CD14-positive monocyte (primary cell): Measurements from ENCODE around the gene SLC38A10. TPM values are rescaled to one million over a fixed set of nuclear protein-coding genes. Genes with fewer than 3 reads are reported as not detected.

Experiments used
- DNase-seq, 3 donors: peaks; one replicate each; pipeline ENCODE4 v3.0.0-alpha.2; 2011 to 2022
- H2AFZ ChIP-seq: 2 replicates; pipeline ENCODE4 v1.6.0; 2012; ENCODE audit warnings: mild to moderate bottlenecking, low read depth, low read length, inconsistent platforms; ENCODE audit not compliant: insufficient read depth, poor library complexity, severe bottlenecking
- H3K27ac ChIP-seq, 2 donors: 1 replicate in 1 of 2; 2 replicates in 1 of 2; pipeline ENCODE4 v1.5.1; 2012 to 2013; ENCODE audit warnings: low read length in 2 of 2, control low read depth in 1 of 2, inconsistent platforms in 1 of 2, low read depth in 1 of 2, mild to moderate bottlenecking in 1 of 2
- H3K27me3 ChIP-seq, 2 donors: one replicate each; pipeline versions ENCODE4 v1.6.0 to v1.6.1; 2011 to 2013; ENCODE audit warnings: low read length in 2 of 2; ENCODE audit not compliant: control insufficient read depth in 2 of 2, insufficient read depth in 2 of 2
- H3K36me3 ChIP-seq, 2 donors: replicated peaks in 1 of 2; 1 replicate in 1 of 2; 2 replicates in 1 of 2; pipeline versions ENCODE4 v1.5.1 to v1.6.1; 2012 to 2013; ENCODE audit warnings: low read length in 2 of 2, control low read depth in 1 of 2, inconsistent platforms in 1 of 2, mild to moderate bottlenecking in 1 of 2; ENCODE audit not compliant: insufficient read depth in 2 of 2, control insufficient read depth in 1 of 2
- H3K4me1 ChIP-seq, 2 donors: 1 replicate in 1 of 2; 2 replicates in 1 of 2; pipeline versions ENCODE4 v1.5.1 to v1.6.1; 2012 to 2013; ENCODE audit warnings: low read length in 2 of 2, control low read depth in 1 of 2, inconsistent platforms in 1 of 2, mild to moderate bottlenecking in 1 of 2, moderate library complexity in 1 of 2; ENCODE audit not compliant: insufficient read depth in 2 of 2, control insufficient read depth in 1 of 2
- H3K4me2 ChIP-seq: replicated peaks from 2 replicates; pipeline ENCODE3; 2012; ENCODE audit warnings: low read length, moderate library complexity, mild to moderate bottlenecking; ENCODE audit not compliant: poor library complexity, severe bottlenecking; ENCODE audit errors: extremely low read depth
- H3K4me3 ChIP-seq, 3 experiments: fragments of 200-600 bp in 1 of 3; sonication (generic) in 1 of 3; replicated peaks in 1 of 3; 1 replicate in 2 of 3; 2 replicates in 1 of 3; pipeline ENCODE4 v1.5.1; 2011 to 2013; ENCODE audit warnings: low read length in 3 of 3, mild to moderate bottlenecking in 3 of 3, control low read depth in 2 of 3, low read depth in 2 of 3, inconsistent platforms in 1 of 3, moderate library complexity in 1 of 3
- H3K79me2 ChIP-seq: 2 replicates; pipeline ENCODE4 v1.6.0; 2012; ENCODE audit warnings: mild to moderate bottlenecking, control low read depth, inconsistent platforms, low read length, moderate library complexity; ENCODE audit not compliant: insufficient read depth
- H3K9ac ChIP-seq: 2 replicates; pipeline ENCODE4 v1.6.0; 2017; ENCODE audit warnings: low read length, mild to moderate bottlenecking; ENCODE audit not compliant: insufficient read depth, poor library complexity, severe bottlenecking
- H3K9me3 ChIP-seq, 2 donors: replicated peaks in 1 of 2; 1 replicate in 1 of 2; 2 replicates in 1 of 2; pipeline versions ENCODE4 v1.5.1 to v1.6.1; 2012 to 2013; ENCODE audit warnings: low read length in 2 of 2, control low read depth in 1 of 2; ENCODE audit not compliant: control insufficient read depth in 1 of 2, insufficient read depth in 1 of 2
- H4K20me1 ChIP-seq: 2 replicates; pipeline ENCODE4 v1.6.0; 2012; ENCODE audit warnings: mild to moderate bottlenecking, low read length, control low read depth, moderate library complexity; ENCODE audit not compliant: insufficient read depth
- H3K27ac Mint-ChIP-seq, 7 donors: one replicate each; pipeline ENCODE4 v1.8.0; 2020; ENCODE audit warnings: mild to moderate bottlenecking in 7 of 7, mixed read lengths in 7 of 7, moderate library complexity in 6 of 7, inconsistent platforms in 2 of 7
- H3K27me3 Mint-ChIP-seq, 3 donors: one replicate each; pipeline ENCODE4 v1.8.0; 2021 to 2022; ENCODE audit warnings: low read depth in 3 of 3, mild to moderate bottlenecking in 3 of 3, mixed read lengths in 3 of 3, moderate library complexity in 3 of 3, inconsistent platforms in 1 of 3
- H3K36me3 Mint-ChIP-seq, 2 donors: one replicate each; pipeline ENCODE4 v1.8.0; 2020; ENCODE audit warnings: mixed read lengths in 2 of 2, inconsistent platforms in 1 of 2, mild to moderate bottlenecking in 1 of 2
- H3K4me1 Mint-ChIP-seq: one replicate; pipeline ENCODE4 v1.8.0; 2020; ENCODE audit warnings: mild to moderate bottlenecking, mixed read lengths
- H3K4me3 Mint-ChIP-seq, 2 donors: one replicate each; pipeline ENCODE4 v1.8.0; 2020; ENCODE audit warnings: mild to moderate bottlenecking in 2 of 2, mixed read lengths in 2 of 2, moderate library complexity in 1 of 2
- H3K9me3 Mint-ChIP-seq, 7 donors: one replicate each; pipeline ENCODE4 v1.8.0; 2020 to 2022; ENCODE audit warnings: mixed read lengths in 7 of 7, mild to moderate bottlenecking in 6 of 7, moderate library complexity in 6 of 7, inconsistent platforms in 2 of 7
- WGBS: methylation state at CpG from one replicate; pipeline ENCODE4 v1.1.5; 2013; ENCODE audit warnings: missing lambda C conversion rate; ENCODE audit not compliant: insufficient coverage; 5-methylcytosine and 5-hydroxymethylcytosine counted together
- intact Hi-C, 2 donors: fragments of 100-400 bp; cut with micrococcal nuclease; formaldehyde crosslinking; loops; one replicate each; pipeline versions ENCODE4 v1.15.0 to v1.15.1; 2023
- polyA plus RNA-seq, 3 donors: library from polyadenylated mRNA; depleted of rRNA in 1 of 3; unstranded in 2 of 3; stranded (reverse) in 1 of 3; fragments of 300-500 nt in 2 of 3; fragments of >200 nt in 1 of 3; fragmentation: Illumina TruSeq in 2 of 3; gene quantifications; 1 replicate in 2 of 3; 2 replicates in 1 of 3; pipeline ENCODE4 v1.2.3, GENCODE V29; 2012 to 2021
- TF ChIP-seq, protein P1 (sequence below): fragments of 200-600 bp; IDR thresholded peaks from one replicate; pipeline ENCODE4 v1.8.0; 2022; ENCODE audit warnings: antibody characterized with exemption, mild to moderate bottlenecking

Gene SLC38A10
- polyA plus RNA-seq, 3 donors: 50.8 to 76.1 (median 68.4) TPM

DNA sequence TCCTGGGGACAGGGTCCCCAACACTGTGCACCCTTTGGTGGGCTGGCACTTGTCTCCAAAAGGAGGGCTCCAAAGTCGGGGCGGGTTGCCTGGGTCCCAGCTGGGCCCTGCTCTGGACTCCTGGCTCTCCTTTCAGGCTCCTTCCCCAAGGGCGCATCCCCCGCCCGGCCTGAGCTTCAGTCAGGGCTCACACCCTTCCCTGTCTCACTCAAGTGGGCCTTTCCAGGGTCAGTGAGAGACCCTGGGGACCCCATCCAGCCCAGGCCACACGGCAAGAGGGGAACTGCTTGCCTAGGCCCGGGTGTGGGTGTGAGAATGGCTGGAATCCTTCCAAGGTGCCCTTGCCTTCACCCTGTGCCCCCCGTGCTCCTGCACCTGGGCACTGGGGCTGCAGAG lies 41.8 kb upstream of the SLC38A10 start:
- H3K9ac ChIP-seq: no peak overlapping the region
- Mint-ChIP-seq H3K4me3 (no peak overlapping the region), H3K9me3 (peaks cover 0 to 3% (median 0%) of the 10 kb centered on the region in 7 donors)

GRCh38 chr17:81336296-81336929 lies 41.3 kb upstream of the SLC38A10 start:
- Mint-ChIP-seq H3K36me3 (peaks cover 2 to 6% of the 10 kb centered on the region in 2 donors), H3K9me3 (peaks cover 0 to 3% (median 0%) of the 10 kb centered on the region in 7 donors)
- peaks cover 0 to 11% of the 10 kb centered on the region in 2 donors for H3K27me3 ChIP-seq

More for the DNA sequence above, 41.8 kb upstream of the SLC38A10 start:
- H3K4me3 ChIP-seq: no peak overlapping the region
- peaks cover 38% of the 10 kb centered on the region for H4K20me1 ChIP-seq
- H3K4me1 ChIP-seq: peaks cover 32 to 46% of the 10 kb centered on the region in 2 donors
- DNase-seq: no peak
- H3K79me2 ChIP-seq: peaks cover 29% of the 10 kb centered on the region
- H3K27ac ChIP-seq: no peak overlapping the region
- no peak overlapping the region for H3K27ac Mint-ChIP-seq
- H3K36me3 Mint-ChIP-seq: peaks cover 2 to 6% of the 10 kb centered on the region in 2 donors
- peaks cover 14 to 47% (median 28%) of the 10 kb centered on the region in 3 donors for H3K27me3 Mint-ChIP-seq
- H2AFZ ChIP-seq: no peak overlapping the region
- H3K4me1 Mint-ChIP-seq: peaks cover 40% of the 10 kb centered on the region
- peaks cover 0 to 14% of the 10 kb centered on the region in 2 donors for H3K27me3 ChIP-seq
- no peak overlapping the region for H3K4me2 ChIP-seq
- intact Hi-C loops: no loop called here
- WGBS: 67% methylated on average over 3 of the region's 8 CpGs
- no peaks in the 10 kb centered on the region for H3K36me3 ChIP-seq
- no peaks in the 10 kb centered on the region for H3K9me3 ChIP-seq
- TF ChIP-seq, protein P1, sequence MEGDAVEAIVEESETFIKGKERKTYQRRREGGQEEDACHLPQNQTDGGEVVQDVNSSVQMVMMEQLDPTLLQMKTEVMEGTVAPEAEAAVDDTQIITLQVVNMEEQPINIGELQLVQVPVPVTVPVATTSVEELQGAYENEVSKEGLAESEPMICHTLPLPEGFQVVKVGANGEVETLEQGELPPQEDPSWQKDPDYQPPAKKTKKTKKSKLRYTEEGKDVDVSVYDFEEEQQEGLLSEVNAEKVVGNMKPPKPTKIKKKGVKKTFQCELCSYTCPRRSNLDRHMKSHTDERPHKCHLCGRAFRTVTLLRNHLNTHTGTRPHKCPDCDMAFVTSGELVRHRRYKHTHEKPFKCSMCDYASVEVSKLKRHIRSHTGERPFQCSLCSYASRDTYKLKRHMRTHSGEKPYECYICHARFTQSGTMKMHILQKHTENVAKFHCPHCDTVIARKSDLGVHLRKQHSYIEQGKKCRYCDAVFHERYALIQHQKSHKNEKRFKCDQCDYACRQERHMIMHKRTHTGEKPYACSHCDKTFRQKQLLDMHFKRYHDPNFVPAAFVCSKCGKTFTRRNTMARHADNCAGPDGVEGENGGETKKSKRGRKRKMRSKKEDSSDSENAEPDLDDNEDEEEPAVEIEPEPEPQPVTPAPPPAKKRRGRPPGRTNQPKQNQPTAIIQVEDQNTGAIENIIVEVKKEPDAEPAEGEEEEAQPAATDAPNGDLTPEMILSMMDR: no peak

More at GRCh38 chr17:81336296-81336929, 41.3 kb upstream of the SLC38A10 start:
- no peaks in the 10 kb centered on the region for H3K36me3 ChIP-seq
- H2AFZ ChIP-seq: no peak overlapping the region
- H4K20me1 ChIP-seq: peaks cover 33% of the 10 kb centered on the region
- H3K4me3 ChIP-seq: no peak overlapping the region
- intact Hi-C loops: no loop called here
- no peak overlapping the region for H3K9ac ChIP-seq
- no peak overlapping the region for H3K4me3 Mint-ChIP-seq
- DNase-seq: no peak
- H3K27ac ChIP-seq: no peak overlapping the region
- peaks cover 12 to 42% (median 29%) of the 10 kb centered on the region in 3 donors for H3K27me3 Mint-ChIP-seq
- H3K79me2 ChIP-seq: peaks cover 23% of the 10 kb centered on the region
- TF ChIP-seq, protein P1: no peak
- H3K27ac Mint-ChIP-seq: no peak overlapping the region
- no peak overlapping the region for H3K4me2 ChIP-seq
- H3K9me3 ChIP-seq: no peaks in the 10 kb centered on the region
- H3K4me1 Mint-ChIP-seq: peaks cover 38% of the 10 kb centered on the region
- H3K4me1 ChIP-seq: peaks cover 27 to 44% of the 10 kb centered on the region in 2 donors
- WGBS: 98% methylated on average over 6 of the region's 7 CpGs
